HepG2 (cell line): ENCODE measurements around the gene GIMAP8. TPM values are rescaled to one million over a fixed set of nuclear protein-coding genes. Genes with fewer than 3 reads are reported as not detected.

Source experiments
- AKAP8 ChIP-seq: sonication (generic); formaldehyde crosslinking; IDR thresholded peaks from 2 replicates; pipeline ENCODE4 v1.5.1; 2020; ENCODE audit warnings: mild to moderate bottlenecking, missing genetic modification reagents
- CBX1 ChIP-seq: IDR thresholded peaks from one replicate; pipeline ENCODE4 v1.6.1; 2016; ENCODE audit warnings: antibody characterized with exemption, low read depth
- KAT7 ChIP-seq: IDR thresholded peaks from 2 replicates; pipeline ENCODE4 v1.6.1; 2018; ENCODE audit warnings: borderline replicate concordance, missing compliant biosample characterization
- KLF12 ChIP-seq: sonication (generic); formaldehyde crosslinking; IDR thresholded peaks from 2 replicates; pipeline ENCODE4 v1.4.0; 2020; ENCODE audit warnings: missing genetic modification reagents, borderline replicate concordance
- NCOA5 ChIP-seq: sonication (generic); formaldehyde crosslinking; IDR thresholded peaks from 2 replicates; pipeline ENCODE4 v1.4.0; 2020; ENCODE audit warnings: missing genetic modification reagents
- NONO ChIP-seq, 2 experiments: fragments of 450-650 bp in 1 of 2; sonication (generic) in 1 of 2; formaldehyde crosslinking in 1 of 2; IDR thresholded peaks in 1 of 2; conservative IDR thresholded peaks in 1 of 2; 2 replicates each; pipeline versions ENCODE4 v1.6.1 to v1.8.0; 2017 to 2022; ENCODE audit warnings: mild to moderate bottlenecking in 1 of 2, missing genetic modification reagents in 1 of 2, moderate library complexity in 1 of 2
- PRDM4 ChIP-seq: sonication (generic); formaldehyde crosslinking; IDR thresholded peaks from 2 replicates; pipeline ENCODE4 v1.9.0; 2021; ENCODE audit warnings: missing genetic modification reagents, borderline replicate concordance
- RBAK ChIP-seq: sonication (generic); formaldehyde crosslinking; IDR thresholded peaks from 2 replicates; pipeline ENCODE4 v1.5.1; 2020; ENCODE audit warnings: mild to moderate bottlenecking, missing genetic modification reagents
- SIX4 ChIP-seq: sonication (generic); formaldehyde crosslinking; IDR thresholded peaks from 2 replicates; pipeline ENCODE4 v1.4.0; 2020; ENCODE audit warnings: missing genetic modification reagents
- TCF7 ChIP-seq: sonication (generic); IDR thresholded peaks from 2 replicates; pipeline ENCODE4 v1.6.1; 2016; ENCODE audit warnings: antibody characterized with exemption, low read depth
- UBTF ChIP-seq: sonication (generic); formaldehyde crosslinking; IDR thresholded peaks from 2 replicates; pipeline ENCODE4 v1.4.0; 2020; ENCODE audit warnings: mild to moderate bottlenecking, missing genetic modification reagents
- XRCC5 ChIP-seq: fragments of 200-400 bp; formaldehyde crosslinking; optimal IDR thresholded peaks from 2 replicates; pipeline ENCODE3; 2017; ENCODE audit warnings: mild to moderate bottlenecking, low read length
- ZBTB8A ChIP-seq: sonication (generic); formaldehyde crosslinking; IDR thresholded peaks from 2 replicates; pipeline ENCODE4 v1.4.0; 2020; ENCODE audit warnings: mild to moderate bottlenecking, low read depth, missing genetic modification reagents, borderline replicate concordance
- ZFP36 ChIP-seq: fragments of 150-350 bp; IDR thresholded peaks from 2 replicates; pipeline ENCODE4 v1.6.1; 2018; ENCODE audit warnings: borderline replicate concordance, low read length, low read depth; ENCODE audit not compliant: partially characterized antibody
- ZFP91 ChIP-seq: sonication (generic); formaldehyde crosslinking; IDR thresholded peaks from 2 replicates; pipeline ENCODE4 v1.9.0; 2022; ENCODE audit warnings: missing genetic modification reagents, mild to moderate bottlenecking, borderline replicate concordance
- ZNF30 ChIP-seq: sonication (generic); formaldehyde crosslinking; IDR thresholded peaks from 2 replicates; pipeline ENCODE4 v1.5.0; 2020; ENCODE audit warnings: mild to moderate bottlenecking, missing genetic modification reagents
- ZNF362 ChIP-seq: sonication (generic); formaldehyde crosslinking; IDR thresholded peaks from 2 replicates; pipeline ENCODE4 v1.4.0; 2020; ENCODE audit warnings: missing genetic modification reagents, mild to moderate bottlenecking, borderline replicate concordance
- ZNF543 ChIP-seq: sonication (generic); formaldehyde crosslinking; IDR thresholded peaks from 2 replicates; pipeline ENCODE4 v1.4.0; 2020; ENCODE audit warnings: mild to moderate bottlenecking, missing genetic modification reagents
- ZNF691 ChIP-seq: sonication (generic); formaldehyde crosslinking; IDR thresholded peaks from 2 replicates; pipeline ENCODE4 v1.4.0; 2020; ENCODE audit warnings: missing genetic modification reagents, low read depth, mild to moderate bottlenecking, borderline replicate concordance
- ZNF775 ChIP-seq: sonication (generic); formaldehyde crosslinking; IDR thresholded peaks from 2 replicates; pipeline ENCODE4 v1.4.0; 2020; ENCODE audit warnings: missing genetic modification reagents, mild to moderate bottlenecking, moderate library complexity, borderline replicate concordance
- polyA plus RNA-seq, 8 experiments: library from polyadenylated mRNA; depleted of rRNA in 3 of 8; stranded (reverse) in 7 of 8; unstranded in 1 of 8; fragments of >200 nt; fragmentation: Illumina TruSeq in 4 of 8; extraction: Trizol in 4 of 8; gene quantifications; 2 replicates each; pipeline versions ENCODE4 v1.2.1 to v1.2.3, GENCODE V29; 2011 to 2016; ENCODE audit warnings: low read depth in 4 of 8, missing spikeins in 1 of 8, mixed read lengths in 1 of 8; ENCODE audit not compliant: insufficient read depth in 1 of 8
- total RNA-seq, 5 experiments: library from RNA; depleted of rRNA; stranded (reverse); fragments of >200 nt; fragmentation: Illumina TruSeq; extraction: Trizol; gene quantifications; 2 replicates each; pipeline ENCODE4 v1.2.3, GENCODE V29; 2016; ENCODE audit warnings: low read depth in 1 of 5

The GIMAP8 gene
- total and polyA plus RNA-seq, 2 of the 13 experiments (the other 11 are each of a cell fraction or from before 2014, with no cell fraction given): not detected

GRCh38 chr7:150404805-150405583 lies 45.4 kb upstream of the GIMAP8 start (continued):
- no peak for TF ChIP-seq PRDM4 (CRISPR knock-in tag)
- peak; percentile 30 for TF ChIP-seq CBX1
- no peak; the same call in 1 of the 2 replicates for TF ChIP-seq AKAP8 (CRISPR knock-in tag)
- no peak for TF ChIP-seq ZNF30 (CRISPR knock-in tag)
- TF ChIP-seq TCF7: no peak
- TF ChIP-seq ZBTB8A: peak; percentile 70; the same call in 1 of the 2 replicates
- no peak for TF ChIP-seq RBAK (CRISPR knock-in tag)
- no peak for TF ChIP-seq ZNF775 (CRISPR knock-in tag)
- TF ChIP-seq NONO (IDR thresholded peaks at IDR 0.05): no peak
- TF ChIP-seq NONO (CRISPR knock-in tag; conservative IDR thresholded peaks at IDR 0.05): peak; percentile 92
- peak; percentile 84; the same call in 1 of the 2 replicates for TF ChIP-seq ZNF691 (CRISPR knock-in tag)
- no peak; the same call in 1 of the 2 replicates for TF ChIP-seq SIX4 (CRISPR knock-in tag)
- TF ChIP-seq ZNF543 (CRISPR knock-in tag): peak; percentile 80
- TF ChIP-seq ZFP36: no peak
- peak; percentile 86; the same call in 1 of the 2 replicates for TF ChIP-seq UBTF (CRISPR knock-in tag)
- TF ChIP-seq ZNF362: 0 out of 2 replicates have a peak, but pooled peaks have one; percentile 33
- peak; percentile 90 for TF ChIP-seq ZFP91 (CRISPR knock-in tag)
- TF ChIP-seq KAT7 (CRISPR knock-in tag): peak; percentile 32; the same call in 1 of the 2 replicates
- TF ChIP-seq XRCC5: peak; percentile 68
- TF ChIP-seq KLF12: no peak
- no peak for TF ChIP-seq NCOA5 (CRISPR knock-in tag)
